SW480 (cell line): Measurements from ENCODE around the gene FGD5.

Source experiments
- DNase-seq: peaks from one replicate; pipeline ENCODE4 v3.0.0-alpha.2; 2016; ENCODE audit warnings: low spot score

The FGD5 gene

GRCh38 chr3:14927308-14927707 is 108.5 kb downstream of the FGD5 start:
- no peak for DNase-seq

GRCh38 chr3:14929310-14930074 is 110.7 kb downstream of the FGD5 start:
- DNase-seq, result no peak

GRCh38 chr3:14933820-14934425 is 115.2 kb downstream of the FGD5 start:
- no peak for DNase-seq

GRCh38 chr3:14935592-14936345 is 117.0 kb downstream of the FGD5 start:
- no peak for DNase-seq

GRCh38 chr3:14938954-14939353 is 120.2 kb downstream of the FGD5 start:
- DNase-seq, result no peak

GRCh38 chr3:14941871-14942270 is 123.1 kb downstream of the FGD5 start:
- DNase-seq, result no peak

GRCh38 chr3:14943042-14943441 is 124.3 kb downstream of the FGD5 start:
- DNase-seq, result no peak

- DNase-seq, result no peak
Measured at GRCh38 chr3:14946236-14946635, 127.5 kb downstream of the FGD5 start.

- DNase-seq, result no peak
Measured at GRCh38 chr3:14946739-14947099, 128.0 kb downstream of the FGD5 start.

GRCh38 chr3:14947100-14947885 is 128.5 kb downstream of the FGD5 start, which contains the start of gene NR2C2:
Gene NR2C2, plus strand, starts transcription at chr3:14947583. Its CDS starts 56,332 bp downstream, at chr3:15003915.
- DNase-seq, result peak; percentile 74

GRCh38 chr3:14947886-14948608 is 129.3 kb downstream of the FGD5 start:
- peak; percentile 94 for DNase-seq

GRCh38 chr3:14948609-14949038 is 129.9 kb downstream of the FGD5 start:
- no peak for DNase-seq

GRCh38 chr3:14949126-14949525 is 130.4 kb downstream of the FGD5 start:
- DNase-seq, result no peak

GRCh38 chr3:14950274-14950673 is 131.5 kb downstream of the FGD5 start:
- no peak for DNase-seq

GRCh38 chr3:14957153-14957552 is 138.4 kb downstream of the FGD5 start:
- DNase-seq, result no peak

- no peak for DNase-seq
Measured at GRCh38 chr3:14957925-14958324, 139.2 kb downstream of the FGD5 start.

- DNase-seq, result no peak
Measured at GRCh38 chr3:14959359-14959943, 140.7 kb downstream of the FGD5 start.

GRCh38 chr3:14962762-14963161 is 144.0 kb downstream of the FGD5 start:
- DNase-seq, result no peak

- no peak for DNase-seq
Measured at GRCh38 chr3:14967285-14967684, 148.5 kb downstream of the FGD5 start.

- DNase-seq, result no peak
Measured at GRCh38 chr3:14969671-14970070, 150.9 kb downstream of the FGD5 start.

GRCh38 chr3:14976317-14976716 is 157.6 kb downstream of the FGD5 start:
- DNase-seq, result no peak
